Right hindlimb (tissue), 1 donor: ENCODE results near the gene GOT2.
"Not testable (repeated sequence)": the region's sequence is repeated elsewhere in the genome, so short reads cannot be mapped to it uniquely, and the experiment has no call there.

Source experiments
- DNase-seq: peaks from one replicate; pipeline ENCODE4 v3.0.0-alpha.2; 2018

Gene GOT2

DNA sequence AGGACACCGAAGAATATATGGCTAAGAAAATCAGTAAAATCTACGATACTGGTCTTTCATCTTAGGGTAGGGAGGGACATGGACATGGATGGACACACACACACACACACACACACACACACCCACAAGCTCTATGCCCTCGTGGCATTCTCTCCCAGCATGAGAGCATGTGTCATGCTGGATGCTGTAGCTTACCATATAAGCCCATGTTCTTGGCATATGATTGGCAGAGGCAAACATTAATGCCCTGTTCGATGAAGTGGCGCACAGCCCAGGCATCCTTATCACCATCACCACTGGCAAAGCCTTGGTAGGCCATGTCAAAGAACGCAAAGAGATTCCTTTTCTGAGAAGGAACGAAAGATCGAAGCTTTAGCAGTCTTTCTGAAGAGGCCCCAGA is 17.6 kb downstream of the GOT2 start:
- no peak for DNase-seq

DNA sequence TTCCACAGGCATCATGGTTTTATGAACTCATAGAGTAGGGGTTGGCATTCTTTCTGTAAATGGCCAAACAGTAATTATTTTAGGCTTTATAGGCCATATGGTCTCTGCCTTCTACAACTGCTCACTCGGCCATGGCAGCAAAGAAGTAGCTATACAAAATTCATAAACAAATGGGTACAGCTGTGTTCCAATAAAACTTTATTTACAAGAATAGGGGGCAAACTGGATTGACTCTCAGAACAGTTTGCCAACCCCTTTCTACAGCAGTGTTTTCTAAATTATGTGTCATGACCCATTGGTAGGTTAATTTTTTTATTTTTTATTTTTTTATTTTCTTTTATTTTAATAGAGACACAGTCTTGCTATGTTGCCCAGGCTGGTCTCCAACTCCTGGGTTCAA is 20.4 kb downstream of the GOT2 start:
- no peak for DNase-seq

DNA sequence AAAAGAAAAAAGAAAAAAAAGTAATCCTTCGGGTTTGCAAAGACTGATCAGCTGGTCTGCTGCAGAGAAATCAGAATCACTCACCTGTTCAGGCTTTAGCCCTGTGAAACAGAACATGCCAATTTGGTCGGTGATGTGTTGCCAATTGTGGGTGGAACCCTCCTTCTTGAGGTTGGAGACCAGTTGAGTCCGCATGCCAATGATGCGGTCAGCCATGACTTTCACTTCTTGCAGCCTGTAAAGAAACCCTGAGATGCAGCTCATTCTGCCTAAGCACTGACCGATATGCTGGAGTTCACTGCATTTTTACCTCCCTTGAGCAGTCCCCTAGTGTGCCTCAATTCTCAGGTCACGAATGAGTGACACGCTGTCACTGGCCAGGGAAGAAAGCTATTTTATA is 24.8 kb downstream of the GOT2 start:
- DNase-seq = no peak

DNA sequence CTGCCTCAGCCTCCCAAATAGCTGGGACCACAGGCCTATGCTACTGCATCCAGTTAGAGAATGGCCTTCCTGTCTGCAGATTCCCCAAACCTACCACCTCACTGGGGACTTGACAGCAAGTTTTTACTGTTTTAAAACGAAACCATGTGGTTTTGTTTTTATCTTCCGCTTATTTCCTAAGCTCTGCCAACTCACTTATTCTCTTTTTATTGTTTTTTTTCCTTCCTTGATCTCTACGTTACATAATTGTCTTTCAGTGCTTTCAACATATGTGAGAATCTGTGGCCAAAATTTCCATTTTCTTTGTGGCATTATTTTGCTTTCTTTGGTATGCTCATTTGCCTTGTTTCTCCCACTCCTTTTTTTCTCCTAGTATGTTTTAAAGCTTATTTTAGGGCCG is 35.0 kb downstream of the GOT2 start:
- DNase-seq = no peak

DNA sequence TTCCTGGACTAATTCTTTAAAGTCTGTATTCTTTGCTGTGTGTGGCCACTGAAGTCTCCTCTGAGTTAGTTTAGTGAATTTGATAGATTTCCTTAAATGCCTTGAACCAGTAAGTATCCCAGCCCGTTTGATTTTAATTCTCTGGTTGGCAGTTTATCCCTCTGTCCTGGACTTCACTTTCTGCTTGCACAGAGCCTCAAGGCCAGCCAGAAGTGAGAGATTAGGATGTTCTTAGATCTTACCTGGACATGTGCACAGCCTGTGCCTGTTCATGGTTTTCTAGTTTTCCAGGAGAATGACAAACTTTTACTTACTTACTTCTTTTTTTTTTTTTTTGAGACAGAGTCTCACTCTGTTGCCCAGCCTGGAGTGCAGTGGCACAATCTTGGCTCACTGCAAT is 38.7 kb downstream of the GOT2 start:
- no peak for DNase-seq

DNA sequence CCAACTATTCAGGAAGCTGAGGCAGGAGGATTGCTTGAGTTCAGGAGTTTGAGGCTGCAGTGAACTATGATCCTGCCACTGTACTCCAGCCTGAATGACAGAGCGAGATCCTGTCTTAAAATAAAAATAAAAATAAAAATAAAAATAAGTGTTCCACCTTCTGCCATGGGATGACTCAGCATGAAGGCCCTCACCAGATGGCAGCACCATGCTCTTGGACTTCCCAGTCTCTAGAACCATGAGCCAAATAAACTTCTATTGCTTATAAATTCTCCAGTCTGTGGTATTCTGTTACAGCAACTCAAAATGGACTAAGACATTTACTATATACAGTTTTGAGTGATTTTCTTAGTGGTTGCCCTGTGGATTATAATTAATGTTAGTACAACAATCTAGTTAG is 41.7 kb downstream of the GOT2 start:
- DNase-seq = no peak

DNA sequence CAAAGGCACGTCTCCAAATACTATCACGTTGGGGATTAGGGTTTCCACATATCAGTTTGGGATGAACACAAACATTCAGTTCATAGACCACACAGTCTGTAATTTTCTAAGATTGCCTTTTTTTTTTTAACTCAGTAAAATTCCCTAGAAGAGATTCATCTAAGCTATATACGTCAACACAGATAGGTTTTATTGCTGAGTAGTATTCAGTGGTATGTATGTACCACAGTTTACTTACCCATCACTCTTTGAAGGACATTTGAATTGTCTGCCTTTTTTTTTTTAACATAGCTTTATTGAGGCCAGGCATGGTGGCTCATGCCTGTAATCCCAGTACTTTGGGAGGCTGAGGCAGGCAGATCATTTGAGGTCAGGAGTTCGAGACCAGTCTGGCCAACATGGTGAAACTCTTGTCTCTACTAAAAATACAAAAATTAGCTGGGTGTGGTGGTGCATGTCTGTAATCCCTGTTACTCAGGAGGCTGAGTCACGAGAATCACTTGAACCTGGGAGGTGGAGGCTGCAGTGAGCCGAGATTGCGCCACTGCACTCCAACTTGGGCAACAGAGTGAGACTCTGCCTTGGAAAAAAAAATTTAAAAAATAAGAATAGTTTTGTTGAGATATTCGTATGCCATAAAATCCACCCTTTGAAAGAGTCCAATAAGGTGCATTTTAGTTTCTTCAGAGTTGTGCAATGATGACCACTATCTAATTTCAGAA is 47.0 kb downstream of the GOT2 start:
- DNase-seq = not testable (repeated sequence)

DNA sequence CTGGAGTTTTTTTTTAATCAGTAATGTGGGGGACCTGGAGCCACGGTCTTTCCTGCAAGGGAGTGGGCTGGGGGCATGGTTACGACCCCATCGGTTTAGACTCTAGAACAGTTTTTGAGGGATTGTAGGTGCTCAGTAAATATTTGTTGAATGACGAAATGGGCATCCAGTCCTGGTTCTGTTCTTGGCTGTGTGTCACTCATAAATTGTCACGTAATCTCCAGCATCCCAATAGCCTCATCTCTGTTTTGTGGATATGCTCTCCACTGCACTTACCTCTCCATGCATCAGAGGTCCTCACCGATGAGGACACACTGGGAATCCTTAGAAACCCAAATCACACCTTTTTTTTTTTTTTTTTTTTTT is 49.0 kb downstream of the GOT2 start:
- no peak for DNase-seq

DNA sequence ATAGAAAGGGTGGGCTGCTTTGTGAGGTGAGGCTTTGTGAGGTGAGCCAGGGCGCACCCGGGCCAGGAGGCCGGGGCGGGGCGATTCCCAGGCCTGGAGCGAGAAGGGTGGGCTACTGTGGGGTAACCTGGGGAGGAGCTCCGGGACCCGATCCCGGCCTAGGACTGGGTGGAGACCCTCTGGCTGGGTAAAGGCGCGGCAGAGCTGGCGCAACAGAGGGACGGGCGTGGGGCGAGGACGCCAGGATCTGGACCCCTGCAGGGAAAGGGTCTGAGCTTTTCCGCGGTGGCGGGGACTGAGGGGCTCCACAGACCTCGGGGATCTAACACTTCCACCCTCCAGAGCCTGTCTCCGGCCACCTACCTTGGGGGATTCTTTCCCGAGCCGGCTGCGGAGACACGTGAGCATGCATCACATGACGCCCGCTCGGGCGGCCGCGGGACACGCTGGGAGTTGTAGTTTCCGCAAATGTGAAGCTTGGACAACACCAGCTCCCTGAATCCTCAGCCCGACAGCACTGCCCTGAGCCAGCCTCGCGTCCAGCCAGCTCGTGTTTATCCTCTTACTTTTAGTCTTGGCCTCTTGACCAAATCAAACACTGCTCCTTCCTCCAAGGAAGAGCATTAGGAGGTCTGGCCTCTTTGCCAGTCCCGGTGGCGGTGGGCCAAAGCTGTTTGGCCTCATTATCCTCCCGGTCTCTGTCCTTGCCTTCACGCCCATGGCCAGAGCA is 49.6 kb downstream of the GOT2 start, which contains the start of gene SLC38A7:
TSS of gene SLC38A7 (minus strand) at position 417 of the 730 bp plus-strand sequence. CDS start 4,644 bp downstream, outside the sequence.
- peak; percentile 89 for DNase-seq

DNA sequence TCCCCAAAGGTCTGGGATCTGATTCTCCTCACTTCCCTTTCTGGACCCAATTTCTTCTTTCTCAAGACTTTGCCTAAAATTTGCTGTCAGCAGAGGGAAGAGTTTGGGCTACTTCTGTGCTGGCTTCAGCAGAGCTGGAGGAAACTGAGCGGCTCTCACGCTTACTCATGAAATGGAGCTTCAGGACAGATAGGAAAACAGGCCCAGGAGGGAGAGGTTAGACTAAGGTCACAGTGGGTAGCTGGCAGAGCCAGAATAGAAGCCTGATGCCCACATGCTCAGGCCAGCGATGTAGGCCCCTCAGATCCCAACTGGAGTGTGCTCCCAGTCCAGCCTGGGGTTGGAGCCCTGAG is 50.1 kb downstream of the GOT2 start:
- DNase-seq = no peak

DNA sequence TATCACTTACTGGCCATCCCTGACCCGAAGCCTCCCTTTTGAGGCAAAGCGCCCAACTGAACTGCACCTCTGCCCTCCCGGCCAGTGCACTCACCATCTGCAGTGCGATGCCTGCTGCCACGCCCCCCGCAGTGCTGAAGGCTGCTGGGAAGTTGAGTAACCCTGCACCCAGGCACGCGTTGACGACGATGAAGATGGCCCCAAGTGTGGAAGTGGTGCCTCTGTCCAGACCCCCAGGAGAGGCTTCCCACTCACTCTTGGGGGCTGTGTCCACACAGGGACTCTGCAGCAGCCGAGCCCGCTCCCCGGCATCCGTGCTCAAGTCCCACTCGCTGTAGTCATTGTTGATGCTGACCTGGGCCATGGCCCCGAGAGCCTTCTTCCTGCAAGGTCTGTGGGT is 54.4 kb downstream of the GOT2 start:
- DNase-seq = no peak

DNA sequence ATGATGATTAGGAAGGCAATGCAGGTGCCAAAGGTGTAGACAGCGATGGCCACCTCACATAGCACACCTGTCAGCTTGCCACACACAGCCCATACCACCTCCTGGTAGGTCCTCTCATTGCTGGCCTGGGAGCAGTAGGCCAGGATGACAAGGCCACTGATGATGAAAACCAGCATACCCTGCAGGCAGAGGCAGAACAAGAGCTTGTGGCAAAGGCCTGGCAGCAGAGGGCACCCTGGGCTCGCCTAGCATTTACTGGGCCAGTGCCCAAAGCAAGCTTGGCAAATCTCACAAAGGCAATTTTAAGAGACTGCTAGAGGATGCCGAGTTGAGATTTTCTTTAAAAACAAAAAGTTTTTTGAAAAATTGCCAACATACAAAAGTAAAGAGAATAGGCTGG is 55.4 kb downstream of the GOT2 start:
- DNase-seq = no peak

DNA sequence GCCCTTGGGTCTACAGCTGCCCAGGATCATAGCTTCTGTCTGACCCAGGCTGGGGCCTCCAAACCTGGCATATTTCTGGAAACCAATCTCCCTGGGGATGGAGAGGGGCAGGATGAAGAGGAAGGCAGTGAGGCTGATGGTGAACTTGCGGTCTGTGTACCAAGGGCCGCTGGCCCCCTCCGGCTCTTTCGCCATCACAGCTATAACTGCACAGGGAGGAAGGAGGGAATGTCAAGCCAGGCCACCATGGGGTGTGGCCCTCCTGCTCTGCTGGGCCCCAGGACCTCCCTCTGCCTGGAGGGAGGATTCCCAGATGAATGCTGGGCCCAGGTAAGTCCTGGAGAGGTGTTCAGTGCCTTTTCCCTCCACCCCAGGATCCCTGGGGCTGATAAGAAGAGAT is 55.8 kb downstream of the GOT2 start:
- no peak for DNase-seq

DNA sequence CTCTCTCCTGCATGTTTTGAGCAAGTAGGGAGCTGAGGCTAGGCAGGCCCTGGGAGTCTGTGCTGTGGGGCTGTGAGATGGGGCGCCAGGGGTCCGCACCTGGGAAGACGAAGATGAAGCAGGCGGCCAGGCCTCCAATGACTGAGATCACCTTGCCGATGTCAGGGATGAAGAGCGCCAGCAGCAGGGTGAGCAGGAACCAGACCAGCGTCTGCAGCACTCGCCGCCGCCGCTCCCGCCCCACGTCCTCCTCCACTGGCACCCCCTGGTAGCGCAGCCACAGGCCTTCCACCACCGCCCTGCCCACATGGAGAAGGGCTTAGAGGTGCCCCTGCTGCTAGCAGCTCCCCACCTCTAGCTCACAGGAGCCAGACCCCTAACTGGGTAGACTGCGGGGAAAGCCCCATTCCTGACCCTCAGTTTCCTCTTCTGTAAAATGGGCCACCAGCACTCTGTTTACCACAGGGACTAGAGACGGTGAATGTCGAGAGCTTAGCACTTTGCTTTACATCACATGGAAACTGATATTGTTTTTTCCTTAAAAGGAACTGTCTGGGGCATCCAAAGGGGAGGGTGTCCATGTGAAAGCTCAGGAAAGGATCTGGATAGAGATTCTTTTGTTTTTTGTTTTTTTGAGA is 63.1 kb downstream of the GOT2 start:
- DNase-seq = no peak

DNA sequence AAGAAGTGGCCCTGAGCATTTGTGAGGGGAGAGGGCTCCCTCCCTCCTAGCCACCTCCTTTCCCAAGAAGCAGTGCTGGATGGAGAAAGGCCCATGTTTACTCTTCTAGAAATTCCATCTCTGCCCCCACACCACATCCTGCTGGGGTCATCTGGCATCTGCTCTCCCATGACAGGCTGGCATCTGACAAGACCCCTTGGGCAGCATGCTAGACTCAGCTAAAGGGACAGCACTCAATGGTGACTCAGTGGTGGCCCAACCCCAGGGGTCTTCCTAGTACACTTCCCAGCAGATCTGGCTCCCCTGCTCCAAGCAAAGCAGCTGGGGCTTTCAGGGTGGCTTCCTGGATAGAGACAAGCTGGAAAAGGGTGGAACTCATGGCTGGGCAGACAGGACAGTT is 63.9 kb downstream of the GOT2 start:
- DNase-seq = no peak

DNA sequence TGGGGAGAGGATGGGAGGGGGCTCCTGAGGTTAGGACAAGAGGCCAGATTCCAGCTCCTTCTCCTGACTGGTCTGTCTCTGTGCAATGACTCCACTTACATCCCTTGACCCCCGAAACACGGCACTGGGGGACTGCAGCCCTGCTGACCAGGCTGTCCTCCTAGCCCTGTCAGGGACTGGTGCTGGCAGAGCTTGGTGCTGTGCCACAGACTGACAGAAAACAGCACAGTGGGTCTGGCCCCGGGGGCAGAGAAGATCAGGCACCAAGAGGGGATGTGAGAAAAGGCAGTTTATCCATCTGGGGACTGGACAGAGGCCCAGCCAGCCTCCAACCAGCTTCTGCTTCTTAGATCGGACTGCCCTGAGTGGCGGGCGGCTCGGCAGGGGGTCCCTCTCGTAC is 68.9 kb downstream of the GOT2 start:
- DNase-seq = no peak

DNA sequence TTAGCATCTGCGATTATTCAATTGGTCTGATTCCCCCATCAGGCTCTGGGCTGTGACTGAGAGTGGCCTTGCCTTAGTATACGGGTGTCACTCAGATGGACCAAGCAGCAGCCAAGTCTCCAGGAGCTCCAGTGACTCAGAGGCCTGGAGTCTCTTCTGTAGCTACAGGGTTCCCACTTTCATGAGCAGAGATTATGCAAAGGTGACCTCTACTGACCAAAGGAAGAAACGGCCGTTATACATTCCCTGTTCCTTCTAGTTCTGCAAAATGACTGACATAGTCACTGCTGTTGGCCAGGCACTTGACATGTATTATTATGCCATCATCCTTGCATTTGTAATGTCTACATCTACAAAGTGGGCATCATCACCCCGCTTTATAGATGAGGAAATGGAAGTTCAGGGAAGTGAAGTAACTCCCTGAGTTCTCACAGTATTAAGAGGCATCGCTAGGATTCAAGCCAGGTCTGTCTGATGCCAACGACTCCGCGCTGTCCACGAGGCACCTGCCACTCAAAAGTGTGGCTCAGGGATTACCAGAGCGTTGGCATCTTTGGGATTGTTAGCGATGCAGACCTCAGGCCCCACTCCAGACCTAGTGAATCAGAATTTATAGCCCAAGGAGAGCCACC is 72.8 kb downstream of the GOT2 start:
- peak; percentile 65 for DNase-seq

DNA sequence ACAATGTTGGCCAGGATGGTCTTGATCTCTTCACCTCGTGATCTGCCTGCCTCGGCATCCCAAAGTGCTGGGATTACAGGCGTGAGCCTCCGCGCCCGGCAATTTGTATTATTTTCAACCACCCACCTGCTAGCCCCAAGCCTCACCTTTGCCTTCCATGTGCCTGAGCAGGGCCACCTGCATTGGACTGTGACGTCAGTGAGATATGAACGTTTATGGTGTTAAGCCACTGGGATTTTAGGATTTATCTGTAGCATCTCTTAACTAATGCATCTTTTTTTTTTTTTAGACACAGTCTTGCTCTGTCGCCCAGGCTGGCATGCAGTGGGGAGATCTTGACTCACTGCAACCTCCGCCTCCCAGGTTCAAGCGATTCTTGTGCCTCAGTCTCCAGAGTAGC is 74.2 kb downstream of the GOT2 start:
- DNase-seq = not testable (repeated sequence)

DNA sequence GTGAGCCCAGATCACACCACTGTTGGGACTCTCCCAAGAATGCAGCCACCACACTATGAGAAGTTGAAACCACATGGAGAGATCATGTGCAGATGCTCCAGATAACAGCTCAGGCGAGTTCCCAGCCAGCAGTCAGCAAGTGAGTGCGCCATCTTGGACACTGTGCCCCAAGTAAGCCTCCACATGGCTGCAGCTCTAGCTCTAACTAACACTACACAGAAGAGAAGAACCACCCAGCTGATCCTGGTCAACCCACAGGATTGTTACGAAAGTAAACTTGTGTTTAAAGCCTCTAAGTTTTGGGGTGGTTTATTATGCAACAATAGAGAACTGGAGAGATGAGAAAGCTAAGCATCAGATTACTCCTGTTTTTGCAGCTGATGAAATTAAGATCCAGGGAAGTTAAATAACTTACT is 75.3 kb downstream of the GOT2 start:
- no peak for DNase-seq
